Measurements from ENCODE around the gene TREML2.

DNA sequence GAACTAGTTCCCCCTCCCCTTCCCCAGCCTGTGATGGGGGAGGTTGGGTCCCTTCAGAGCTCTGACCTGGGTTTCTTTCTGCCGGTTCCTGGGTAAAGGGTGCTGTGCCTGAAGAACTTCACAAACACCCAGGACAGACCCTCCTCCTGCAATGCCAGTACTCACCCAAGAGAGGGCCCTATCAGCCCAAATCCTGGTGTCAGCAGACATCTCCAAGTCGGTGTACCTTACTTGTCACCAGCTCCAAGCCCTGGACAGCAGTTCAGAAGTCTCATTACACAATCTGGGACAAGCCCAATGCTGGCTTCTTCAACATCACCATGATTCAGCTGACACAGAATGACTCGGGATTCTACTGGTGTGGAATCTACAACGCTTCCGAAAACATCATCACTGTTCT is 27.7 kb upstream of the TREML2 start:
- TF ChIP-seq ZNF274 (IDR thresholded peaks at IDR 0.05; ENCODE audit: low read depth, low read length) (no peak), SUZ12 (IDR thresholded peaks at IDR 0.05; ENCODE audit: extremely low read depth, insufficient read depth, insufficient read length) (no peak), YY1 (IDR thresholded peaks at IDR 0.05; ENCODE audit: insufficient read depth, insufficient read length) (no peak)
